HG02970 (cell line): Measurements from ENCODE around the gene E2F3.
A peak's percentile ranks its signal among the peaks of the same experiment; 100 is the strongest.

ENCODE experiments used
- ATAC-seq: cut with Tn5 transposase; IDR thresholded peaks from one replicate; pipeline ENCODE4 v1.9.1; 2021; ENCODE audit warnings: mild to moderate bottlenecking, moderate library complexity, moderate number of reproducible peaks; ENCODE audit not compliant: unreplicated experiment, low FRiP score

The E2F3 gene

DNA sequence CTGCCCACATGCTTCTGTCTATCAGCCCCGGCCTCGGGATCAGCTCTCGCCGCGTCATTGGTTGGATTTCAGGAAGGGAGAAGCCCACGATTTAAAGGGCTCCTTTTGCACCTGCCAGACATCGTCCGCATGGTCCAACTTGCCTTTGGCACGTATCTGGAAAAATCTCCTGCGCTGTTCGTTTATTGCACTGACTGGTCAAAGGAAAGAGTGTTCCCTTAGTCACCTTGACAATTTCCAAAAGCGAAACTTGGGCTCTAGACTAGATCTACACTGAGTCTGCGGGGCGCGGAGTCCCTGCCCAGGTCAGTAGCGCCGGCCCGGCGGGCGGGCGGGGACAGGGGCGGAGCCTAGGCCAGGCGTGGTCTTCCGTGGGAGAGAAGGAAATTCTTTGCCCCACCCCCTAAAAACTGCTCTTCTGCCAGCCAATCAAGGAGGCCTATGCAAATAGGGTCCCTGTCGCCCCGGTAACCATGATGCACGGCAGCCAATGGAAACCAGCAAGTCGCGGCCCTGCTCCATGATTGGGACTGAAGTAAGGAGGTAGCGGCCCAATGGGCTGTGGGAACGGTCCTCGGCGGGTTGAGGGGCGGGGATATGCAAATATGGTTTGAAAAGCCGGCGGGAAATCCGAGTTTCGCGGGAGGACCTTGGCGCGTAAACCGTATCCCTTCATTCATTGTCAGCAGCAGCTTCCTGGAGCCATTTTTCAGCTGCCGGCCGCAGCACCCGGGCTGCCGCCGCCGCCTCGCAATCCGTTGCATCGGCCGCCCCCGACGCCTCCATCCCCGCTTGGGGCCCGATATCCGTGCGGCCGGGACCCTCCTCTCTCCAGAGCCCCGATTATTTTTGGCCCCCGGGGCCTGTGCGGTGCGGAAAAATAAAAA, at the start of gene E2F3:
TSS of gene E2F3 (plus strand) at position 675 of the 887 bp plus-strand sequence. CDS start 354 bp downstream, outside the sequence.
- ATAC-seq, result peak; percentile 90

DNA sequence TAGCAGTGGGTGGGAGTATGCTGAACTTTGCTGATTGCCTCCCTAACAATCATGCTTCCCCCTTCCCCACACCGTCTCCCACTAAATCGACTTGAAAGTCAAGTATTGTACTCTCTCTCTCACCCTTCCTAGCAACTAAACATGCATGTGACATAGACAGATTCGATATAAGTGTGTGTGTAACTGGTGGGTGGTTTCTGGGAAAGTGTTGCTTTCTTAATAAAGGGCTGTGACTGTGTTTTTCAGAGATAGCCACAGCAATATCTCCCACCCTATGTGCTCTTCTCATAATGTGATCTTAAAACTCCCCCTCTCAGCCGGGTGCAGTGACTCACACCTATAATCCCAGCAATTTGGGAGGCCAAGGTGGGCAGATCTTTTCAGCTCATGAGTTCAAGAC, 49.3 kb upstream of the E2F3 start:
- no peak for ATAC-seq

- no peak for ATAC-seq
Observed at GRCh38 chr6:20353134-20353533, 48.5 kb upstream of the E2F3 start.

DNA sequence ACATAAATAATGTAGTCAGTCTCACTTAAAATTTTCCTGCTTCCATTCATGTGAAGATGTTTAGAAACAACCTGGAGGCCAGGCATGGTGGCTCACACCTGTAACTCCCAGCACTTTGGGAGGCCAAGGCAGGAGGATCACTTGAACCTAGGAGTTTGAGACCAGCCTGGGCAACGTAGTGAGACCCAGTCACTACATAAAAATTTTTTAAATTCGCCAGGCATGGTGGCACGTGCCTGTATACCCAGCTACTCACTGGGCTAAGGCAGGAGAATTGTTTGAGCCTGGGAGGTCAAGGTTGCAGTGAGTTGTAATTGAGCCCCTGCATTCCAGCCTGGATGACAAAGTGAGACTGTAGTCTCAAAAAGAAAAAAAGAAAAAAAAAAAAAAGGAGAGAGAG, 47.3 kb upstream of the E2F3 start:
- no peak for ATAC-seq

GRCh38 chr6:20360471-20361119, 41.1 kb upstream of the E2F3 start:
- ATAC-seq, result no peak

GRCh38 chr6:20362623-20363022, 39.1 kb upstream of the E2F3 start:
- ATAC-seq, result no peak

DNA sequence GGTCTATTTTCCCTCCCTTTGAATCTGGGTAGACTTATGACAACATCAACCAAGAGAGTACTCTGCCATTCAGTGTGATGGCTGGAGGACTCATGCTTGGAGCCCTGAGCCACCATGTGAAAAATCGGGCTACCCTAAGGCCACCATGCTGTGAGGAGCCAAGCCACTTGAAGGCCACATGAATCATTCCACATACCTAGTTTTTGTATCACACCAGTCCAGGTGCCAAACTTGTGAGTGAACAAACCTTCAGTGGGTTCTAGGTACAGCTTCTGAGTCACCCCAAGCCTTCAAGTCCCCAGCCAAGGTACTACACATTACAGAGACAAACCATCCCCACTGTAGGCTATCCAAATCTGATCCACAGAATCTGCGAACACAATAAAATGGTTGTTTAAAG, 37.4 kb upstream of the E2F3 start:
- ATAC-seq, result no peak

DNA sequence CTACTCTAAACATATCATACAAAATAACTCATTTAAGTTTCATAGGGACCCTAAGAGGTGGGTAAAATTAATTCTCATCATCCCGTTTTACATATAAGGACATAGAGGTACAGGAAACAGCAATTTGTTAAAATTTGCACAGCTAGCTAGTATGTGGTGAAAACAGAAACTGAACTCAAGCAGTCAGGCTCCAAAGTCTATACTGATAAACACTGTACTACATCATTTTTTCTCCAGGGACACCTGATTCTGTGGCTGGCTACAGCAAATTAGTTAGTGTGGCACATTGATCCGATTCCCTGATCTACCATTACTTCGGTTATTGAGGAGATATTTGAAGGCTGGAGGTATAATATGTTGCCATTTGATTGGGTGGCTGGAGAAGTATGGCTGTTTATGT, 36.2 kb upstream of the E2F3 start:
- no peak for ATAC-seq

- ATAC-seq, result no peak
Observed at GRCh38 chr6:20366082-20366830, 35.4 kb upstream of the E2F3 start.

DNA sequence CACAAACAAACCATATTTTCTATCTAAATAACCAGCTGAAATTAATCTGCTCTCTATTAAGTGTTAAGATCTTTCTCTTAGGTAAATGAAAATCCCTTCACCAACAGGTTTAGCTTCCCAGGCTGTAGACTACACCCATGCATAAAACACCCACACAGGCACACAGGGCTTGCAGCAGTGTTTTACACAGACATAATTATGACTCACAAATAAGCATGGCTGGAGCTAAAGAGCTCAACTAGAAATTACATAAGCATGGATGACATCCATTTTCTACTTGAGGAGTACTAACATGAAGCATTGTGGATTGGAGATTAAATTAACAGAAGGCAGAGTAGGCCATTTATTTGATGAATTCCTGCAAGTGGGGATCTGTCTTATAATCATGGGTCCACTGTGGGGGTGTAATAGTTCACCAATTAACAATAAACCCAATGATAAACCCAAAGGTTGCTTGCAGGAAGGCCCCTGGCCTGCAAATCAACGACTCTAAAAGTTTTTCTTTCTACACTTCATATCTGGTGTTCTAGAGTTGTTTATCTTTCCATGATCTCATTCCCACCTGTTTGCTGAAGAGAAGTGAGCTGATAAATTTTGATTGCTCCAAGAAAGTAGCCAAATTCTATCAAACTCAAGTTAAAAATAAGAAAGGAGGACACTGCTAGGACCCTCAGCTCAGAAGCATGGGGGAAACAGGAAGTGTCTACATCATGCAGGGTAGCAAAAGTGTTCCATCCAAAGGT, 33.8 kb upstream of the E2F3 start:
- no peak for ATAC-seq

DNA sequence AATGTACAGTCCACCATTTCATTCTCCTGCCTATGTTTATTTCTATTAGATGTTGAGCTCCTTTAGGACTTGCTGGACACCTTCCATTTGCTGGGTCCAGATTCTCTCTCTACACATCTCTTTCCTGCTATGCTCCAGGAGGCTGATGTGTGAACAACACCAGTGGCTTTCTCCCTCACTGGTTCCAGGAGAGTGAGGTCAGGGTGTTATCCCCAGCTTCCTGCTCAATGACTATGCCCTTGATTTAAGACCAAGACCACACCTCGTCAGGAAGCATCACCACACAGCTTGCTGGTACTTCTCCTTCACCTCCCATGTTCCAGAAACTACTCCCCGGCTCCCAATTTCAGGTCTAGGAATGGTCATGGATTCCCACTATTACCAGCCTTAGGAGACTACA, 31.3 kb upstream of the E2F3 start:
- ATAC-seq, result no peak

- no peak for ATAC-seq
Observed at GRCh38 chr6:20370801-20371200, 30.9 kb upstream of the E2F3 start.

DNA sequence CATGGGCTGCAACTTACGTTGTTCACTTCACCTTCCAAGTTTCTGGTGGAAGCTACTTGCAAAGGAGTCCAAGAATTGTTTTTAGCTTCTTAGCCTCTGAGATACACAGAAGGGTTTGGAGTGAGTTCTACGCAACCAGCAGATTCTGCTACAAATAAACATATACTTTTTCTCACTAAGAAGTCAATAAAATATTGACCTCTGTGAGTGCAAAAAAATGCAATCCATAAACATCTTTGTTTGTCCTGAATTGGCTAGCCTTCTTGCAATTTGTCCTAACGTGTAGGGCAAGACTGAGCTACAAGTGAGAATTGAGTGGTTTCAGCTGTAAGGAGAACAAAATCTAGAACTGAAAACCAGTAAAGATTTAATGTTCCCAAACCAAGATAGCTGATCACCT, 26.2 kb upstream of the E2F3 start:
- no peak for ATAC-seq

DNA sequence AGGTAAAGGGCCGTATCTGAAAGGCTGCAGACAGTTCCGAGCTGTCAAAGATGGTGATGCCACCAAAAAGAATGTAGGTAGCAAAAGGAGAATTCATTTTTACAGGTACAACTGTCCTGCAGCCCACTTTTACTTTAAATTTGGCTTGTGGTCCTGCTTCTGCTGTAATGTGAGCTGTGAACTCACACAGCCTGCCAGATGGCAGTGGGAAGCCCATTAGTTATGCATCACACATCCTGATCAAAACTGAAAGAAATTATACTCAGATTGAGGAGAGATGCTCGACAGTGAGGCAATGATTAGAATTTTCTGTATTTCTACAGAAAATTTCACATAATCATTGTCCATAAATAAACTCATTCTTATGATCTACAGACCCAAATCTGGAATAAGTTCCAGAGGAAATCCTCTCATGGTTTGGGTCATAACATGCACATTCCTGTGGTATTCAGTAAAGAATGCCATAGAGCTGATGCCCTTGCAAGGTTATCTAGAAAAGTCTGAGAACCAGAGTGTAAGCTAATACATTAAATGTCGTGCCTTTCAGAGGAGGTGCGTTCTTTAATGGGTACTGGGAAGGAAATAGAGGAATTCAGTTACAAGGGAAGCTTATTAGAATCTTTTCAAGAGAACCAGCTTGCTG, 23.9 kb upstream of the E2F3 start:
- ATAC-seq, result no peak

DNA sequence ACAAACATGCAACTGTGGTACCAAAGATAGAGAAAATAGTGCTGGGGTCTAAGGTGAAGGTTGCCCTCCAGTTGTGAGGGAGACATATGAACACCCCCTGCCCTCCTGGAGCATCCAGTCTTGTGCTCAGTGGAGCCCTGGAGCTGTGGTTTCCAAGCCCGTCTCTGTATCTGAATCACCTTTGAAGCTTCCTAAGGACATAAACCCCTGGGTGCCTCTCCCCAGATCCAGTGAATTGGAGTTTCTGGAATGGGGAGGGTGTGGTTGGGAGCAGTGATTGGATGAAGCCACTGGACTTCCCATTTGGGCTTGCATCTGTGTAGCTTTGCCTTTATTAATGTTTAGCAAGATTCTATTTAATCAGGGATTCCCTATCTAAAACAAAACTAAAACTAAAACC, 22.4 kb upstream of the E2F3 start:
- no peak for ATAC-seq

- no peak for ATAC-seq
Observed at GRCh38 chr6:20386218-20386617, 15.5 kb upstream of the E2F3 start.

GRCh38 chr6:20389066-20389465, 12.6 kb upstream of the E2F3 start:
- ATAC-seq, result no peak

DNA sequence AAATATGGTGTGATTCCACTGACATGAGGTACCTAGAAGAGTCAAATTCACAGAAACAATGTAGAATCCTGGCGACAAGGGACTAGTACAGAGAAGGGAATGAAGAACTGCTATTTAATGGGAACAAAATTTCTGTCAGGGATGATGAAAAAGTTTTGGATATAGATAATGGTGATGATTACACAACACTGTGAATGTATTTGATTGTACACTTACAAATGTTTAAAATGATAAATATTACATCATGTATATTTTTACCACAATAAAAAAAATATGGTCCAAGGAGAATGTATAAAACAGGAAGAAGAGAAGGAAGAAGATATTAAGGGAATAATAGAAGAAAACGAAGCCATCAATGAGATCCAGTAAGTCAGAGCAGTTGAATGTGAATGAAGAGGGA, 8.4 kb upstream of the E2F3 start:
- ATAC-seq, result no peak

GRCh38 chr6:20399518-20399917, 2.2 kb upstream of the E2F3 start:
- ATAC-seq, result no peak
